GM23338 (cell line): ENCODE results near the gene PCNT. TPM values are rescaled to one million over a fixed set of nuclear protein-coding genes. Genes with fewer than 3 reads are reported as not detected.

Experiments
- ATAC-seq: fragments of 200-7000 bp; cut with Tn5 transposase; 3 replicates; pipeline ENCODE4 v1.9.1; 2020
- DNase-seq: peaks from one replicate; pipeline ENCODE4 v3.0.0-alpha.2; 2015; ENCODE audit warnings: low spot score
- H2AFZ ChIP-seq: fragments of 200-600 bp; sonication (generic); 2 replicates; pipeline ENCODE4 v1.8.0; 2016; ENCODE audit warnings: antibody characterized with exemption, mild to moderate bottlenecking, moderate library complexity
- H3F3A ChIP-seq: fragments of 200-600 bp; sonication (generic); replicated peaks from 2 replicates; pipeline ENCODE4 v1.8.0; 2017; ENCODE audit warnings: antibody characterized with exemption, mixed run types, low read depth
- H3K27ac ChIP-seq: fragments of 200-600 bp; sonication (generic); 2 replicates; pipeline ENCODE4 v1.6.1; 2016; ENCODE audit warnings: low read depth
- H3K27me3 ChIP-seq: fragments of 200-600 bp; sonication (generic); 2 replicates; pipeline ENCODE4 v1.8.0; 2016; ENCODE audit warnings: mild to moderate bottlenecking, mixed run types, moderate library complexity; ENCODE audit not compliant: insufficient read depth
- H3K36me3 ChIP-seq: fragments of 200-600 bp; sonication (generic); 2 replicates; pipeline ENCODE4 v1.8.0; 2016; ENCODE audit warnings: mild to moderate bottlenecking; ENCODE audit not compliant: insufficient read depth
- H3K4me1 ChIP-seq: fragments of 200-600 bp; sonication (generic); 2 replicates; pipeline ENCODE4 v1.8.0; 2016; ENCODE audit warnings: mild to moderate bottlenecking, moderate library complexity; ENCODE audit not compliant: insufficient read depth
- H3K4me2 ChIP-seq: fragments of 200-600 bp; sonication (generic); 2 replicates; pipeline ENCODE4 v1.7.1; 2017; ENCODE audit warnings: mixed run types
- H3K4me3 ChIP-seq: fragments of 200-600 bp; sonication (generic); 2 replicates; pipeline ENCODE4 v1.6.1; 2016; ENCODE audit warnings: mixed run types
- H3K79me2 ChIP-seq: fragments of 200-600 bp; sonication (generic); replicated peaks from 2 replicates; pipeline ENCODE4 v1.8.0; 2017; ENCODE audit warnings: mild to moderate bottlenecking; ENCODE audit not compliant: insufficient read depth
- H3K9me2 ChIP-seq: fragments of 200-600 bp; sonication (generic); 2 replicates; pipeline ENCODE4 v1.8.0; 2017; ENCODE audit not compliant: insufficient read depth
- H4K20me1 ChIP-seq: fragments of 200-600 bp; sonication (generic); replicated peaks from 2 replicates; pipeline ENCODE4 v1.8.0; 2017; ENCODE audit warnings: mild to moderate bottlenecking; ENCODE audit not compliant: insufficient read depth
- H3K27ac Mint-ChIP-seq: 2 replicates; pipeline ENCODE4 v1.8.0; 2020; ENCODE audit warnings: inconsistent platforms, mild to moderate bottlenecking, moderate library complexity, mixed read lengths
- H3K27me3 Mint-ChIP-seq: 3 replicates; pipeline ENCODE4 v1.8.0; 2022; ENCODE audit warnings: low read depth, mild to moderate bottlenecking, moderate library complexity, mixed read lengths, inconsistent platforms; ENCODE audit not compliant: insufficient read depth, poor library complexity
- H3K36me3 Mint-ChIP-seq: 3 replicates; pipeline ENCODE4 v1.8.0; 2021; ENCODE audit warnings: low read depth, mild to moderate bottlenecking, inconsistent platforms, moderate library complexity, mixed read lengths
- H3K4me1 Mint-ChIP-seq: 3 replicates; pipeline ENCODE4 v1.8.0; 2020; ENCODE audit warnings: mild to moderate bottlenecking, inconsistent platforms, mixed read lengths
- H3K4me3 Mint-ChIP-seq: 3 replicates; pipeline ENCODE4 v1.8.0; 2021; ENCODE audit warnings: moderate library complexity, mild to moderate bottlenecking, inconsistent platforms, mixed read lengths
- H3K9me3 Mint-ChIP-seq: 3 replicates; pipeline ENCODE4 v1.8.0; 2020; ENCODE audit warnings: moderate library complexity, mild to moderate bottlenecking, inconsistent platforms, mixed read lengths
- CREB1 ChIP-seq: fragments of 250-450 bp; sonication (Bioruptor Pico); IDR thresholded peaks from 2 replicates; pipeline ENCODE4 v1.5.0; 2020; ENCODE audit warnings: low read depth, mild to moderate bottlenecking, moderate library complexity
- ETS1 ChIP-seq: IDR thresholded peaks from 2 replicates; pipeline ENCODE4 v1.6.1; 2016; ENCODE audit warnings: antibody characterized with exemption
- EZH2 ChIP-seq: fragments of 200-600 bp; sonication (generic); IDR thresholded peaks from one replicate; pipeline ENCODE4 v1.8.0; 2017; ENCODE audit warnings: antibody characterized with exemption, mild to moderate bottlenecking, low read depth; ENCODE audit not compliant: unreplicated experiment
- EZH2phosphoT487 ChIP-seq: fragments of 200-600 bp; sonication (generic); IDR thresholded peaks from one replicate; pipeline ENCODE4 v1.8.1; 2018; ENCODE audit warnings: antibody characterized with exemption; ENCODE audit not compliant: unreplicated experiment
- JUNB ChIP-seq: IDR thresholded peaks from one replicate; pipeline ENCODE4 v1.6.1; 2016; ENCODE audit warnings: antibody characterized with exemption; ENCODE audit not compliant: unreplicated experiment
- NANOG ChIP-seq: IDR thresholded peaks from 2 replicates; pipeline ENCODE4 v1.6.1; 2016; ENCODE audit warnings: antibody characterized with exemption, borderline replicate concordance
- POLR2AphosphoS5 ChIP-seq: IDR thresholded peaks from 2 replicates; pipeline ENCODE4 v1.6.1; 2016; ENCODE audit warnings: antibody characterized with exemption, low read depth
- REST ChIP-seq: IDR thresholded peaks from one replicate; pipeline ENCODE4 v1.6.1; 2018; ENCODE audit warnings: antibody characterized with exemption; ENCODE audit not compliant: unreplicated experiment
- ZNF114 ChIP-seq: fragments of 250-450 bp; sonication (Bioruptor Pico); IDR thresholded peaks from 2 replicates; pipeline ENCODE4 v1.5.0; 2020; ENCODE audit warnings: mild to moderate bottlenecking, moderate library complexity
- ZNF331 ChIP-seq: fragments of 250-450 bp; sonication (Bioruptor Pico); IDR thresholded peaks from 2 replicates; pipeline ENCODE4 v1.5.0; 2020; ENCODE audit warnings: low read depth, mild to moderate bottlenecking, moderate library complexity
- ZNF462 ChIP-seq: fragments of 250-450 bp; sonication (Bioruptor Pico); IDR thresholded peaks from 2 replicates; pipeline ENCODE4 v1.5.0; 2020; ENCODE audit warnings: mild to moderate bottlenecking, moderate library complexity
- polyA plus RNA-seq: library from polyadenylated mRNA; unstranded; fragments of >200 nt; fragmentation: Nextera tagmentation; extraction: Ambion mirVana; gene quantifications from 2 replicates; pipeline ENCODE4 v1.2.1, GENCODE V29; 2016
- total RNA-seq: library from RNA; depleted of rRNA; stranded (reverse); fragments of >200 nt; shearing (Covaris generic); gene quantifications from 2 replicates; pipeline ENCODE4 v1.2.3, GENCODE V29; 2014

The PCNT gene
- total and polyA plus RNA-seq, 2 experiments from 2014 or later = 39.6 to 46.1 TPM

GRCh38 chr21:46492851-46493250 lies 168.9 kb downstream of the PCNT start:
- no peaks in the 10 kb centered on the region for H3F3A ChIP-seq
- no peaks in the 10 kb centered on the region for H3K27me3 ChIP-seq
- ATAC-seq (no peak), DNase-seq (no peak)
- H3K9me3 Mint-ChIP-seq = no peaks in the 10 kb centered on the region
- no peak overlapping the region for H2AFZ ChIP-seq
- no peak overlapping the region for H3K27ac ChIP-seq
- H3K79me2 ChIP-seq = no peaks in the 10 kb centered on the region
- H3K36me3 ChIP-seq = peaks cover 14% of the 10 kb centered on the region; the same call in 1 of the 2 replicates
- no peak for TF ChIP-seq POLR2AphosphoS5
- TF ChIP-seq EZH2 = no peak
- no peak for TF ChIP-seq ZNF114 (CRISPR knock-in tag)
- no peak for TF ChIP-seq EZH2phosphoT487
- no peak for TF ChIP-seq ETS1
- no peak for TF ChIP-seq ZNF462 (CRISPR knock-in tag)
- no peak for TF ChIP-seq ZNF331
- no peak for TF ChIP-seq CREB1
- no peak for TF ChIP-seq NANOG
- no peak for TF ChIP-seq REST
- TF ChIP-seq JUNB = no peak
- no peak overlapping the region for H3K27ac Mint-ChIP-seq
- no peaks in the 10 kb centered on the region for H3K9me2 ChIP-seq
- no peak overlapping the region for H3K4me3 Mint-ChIP-seq
- peaks cover 3% of the 10 kb centered on the region for H3K27me3 Mint-ChIP-seq
- H4K20me1 ChIP-seq = peaks cover 5% of the 10 kb centered on the region; the same call in 1 of the 2 replicates
- H3K4me1 ChIP-seq = no peaks in the 10 kb centered on the region
- peaks cover 4% of the 10 kb centered on the region for H3K4me1 Mint-ChIP-seq
- H3K4me3 ChIP-seq = no peak overlapping the region
- H3K4me2 ChIP-seq = no peak overlapping the region
- H3K36me3 Mint-ChIP-seq = peaks cover 7% of the 10 kb centered on the region; the same call in 2 of the 3 replicates
